Glutamatergic neuron (in vitro differentiated cells): ENCODE measurements around the gene TNNT3. TPM values are rescaled to one million over a fixed set of nuclear protein-coding genes. Genes with fewer than 3 reads are reported as not detected.

Source experiments
- DNase-seq: peaks from one replicate; pipeline ENCODE4 v3.0.0; 2022
- H3K27ac Mint-ChIP-seq: one replicate; pipeline ENCODE4 v1.8.0; 2020; ENCODE audit warnings: mild to moderate bottlenecking, mixed read lengths, inconsistent platforms; ENCODE audit not compliant: unreplicated experiment
- H3K27me3 Mint-ChIP-seq: one replicate; pipeline ENCODE4 v1.8.0; 2020; ENCODE audit warnings: mild to moderate bottlenecking, moderate library complexity, mixed read lengths, inconsistent platforms; ENCODE audit not compliant: unreplicated experiment
- H3K36me3 Mint-ChIP-seq: one replicate; pipeline ENCODE4 v1.8.0; 2020; ENCODE audit warnings: mild to moderate bottlenecking, mixed read lengths, inconsistent platforms; ENCODE audit not compliant: unreplicated experiment
- H3K4me1 Mint-ChIP-seq: one replicate; pipeline ENCODE4 v1.8.0; 2020; ENCODE audit warnings: mild to moderate bottlenecking, low read depth, mixed read lengths, inconsistent platforms; ENCODE audit not compliant: unreplicated experiment
- H3K4me3 Mint-ChIP-seq: one replicate; pipeline ENCODE4 v1.8.0; 2020; ENCODE audit warnings: mild to moderate bottlenecking, mixed read lengths, inconsistent platforms; ENCODE audit not compliant: unreplicated experiment
- H3K9me3 Mint-ChIP-seq: one replicate; pipeline ENCODE4 v1.8.0; 2020; ENCODE audit warnings: mild to moderate bottlenecking, moderate library complexity, mixed read lengths, inconsistent platforms; ENCODE audit not compliant: unreplicated experiment
- total RNA-seq: library from RNA; stranded (reverse); fragmentation: NEBNext Ultra II Directional; extraction: Animal tissue kit (Norgen Biotek cat#: 25700); gene quantifications from one replicate; pipeline ENCODE4 v1.2.1, GENCODE V29; 2021; ENCODE audit not compliant: unreplicated experiment
- TF ChIP-seq, protein P1 (sequence below): fragments of 200-600 bp; sonication (generic); IDR thresholded peaks from one replicate; pipeline ENCODE4 v1.5.0; 2021; ENCODE audit not compliant: partially characterized antibody, unreplicated experiment

Gene TNNT3
- total RNA-seq, 1 donor from 2014 or later: not detected

DNA sequence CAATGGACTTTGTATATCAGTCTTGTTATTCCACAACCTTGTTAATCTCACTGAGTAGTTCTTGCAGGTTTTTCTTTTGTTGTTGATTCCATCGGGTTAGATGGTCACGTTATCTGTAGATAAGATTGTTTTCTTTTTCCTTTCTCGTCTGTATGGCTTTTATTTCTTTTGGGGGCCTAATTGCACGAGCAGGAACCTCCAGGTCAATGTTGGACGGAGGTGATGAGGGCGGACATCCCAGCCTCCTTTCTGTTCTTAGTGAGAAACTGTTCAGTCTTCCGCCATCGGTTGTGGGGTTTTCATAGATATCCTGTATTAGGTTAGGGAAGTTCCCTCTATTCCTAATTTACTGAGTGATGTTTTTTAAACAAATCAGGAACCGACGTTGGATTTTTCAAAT lies 23.0 kb upstream of the TNNT3 start:
- H3K9me3 Mint-ChIP-seq: peaks cover 3% of the 10 kb centered on the region
- no peaks in the 10 kb centered on the region for H3K4me1 Mint-ChIP-seq
- TF ChIP-seq, protein P1, sequence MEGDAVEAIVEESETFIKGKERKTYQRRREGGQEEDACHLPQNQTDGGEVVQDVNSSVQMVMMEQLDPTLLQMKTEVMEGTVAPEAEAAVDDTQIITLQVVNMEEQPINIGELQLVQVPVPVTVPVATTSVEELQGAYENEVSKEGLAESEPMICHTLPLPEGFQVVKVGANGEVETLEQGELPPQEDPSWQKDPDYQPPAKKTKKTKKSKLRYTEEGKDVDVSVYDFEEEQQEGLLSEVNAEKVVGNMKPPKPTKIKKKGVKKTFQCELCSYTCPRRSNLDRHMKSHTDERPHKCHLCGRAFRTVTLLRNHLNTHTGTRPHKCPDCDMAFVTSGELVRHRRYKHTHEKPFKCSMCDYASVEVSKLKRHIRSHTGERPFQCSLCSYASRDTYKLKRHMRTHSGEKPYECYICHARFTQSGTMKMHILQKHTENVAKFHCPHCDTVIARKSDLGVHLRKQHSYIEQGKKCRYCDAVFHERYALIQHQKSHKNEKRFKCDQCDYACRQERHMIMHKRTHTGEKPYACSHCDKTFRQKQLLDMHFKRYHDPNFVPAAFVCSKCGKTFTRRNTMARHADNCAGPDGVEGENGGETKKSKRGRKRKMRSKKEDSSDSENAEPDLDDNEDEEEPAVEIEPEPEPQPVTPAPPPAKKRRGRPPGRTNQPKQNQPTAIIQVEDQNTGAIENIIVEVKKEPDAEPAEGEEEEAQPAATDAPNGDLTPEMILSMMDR: no peak
- H3K27ac Mint-ChIP-seq: no peak overlapping the region
- H3K36me3 Mint-ChIP-seq: no peaks in the 10 kb centered on the region
- no peak for DNase-seq
- H3K4me3 Mint-ChIP-seq: no peak overlapping the region
- H3K27me3 Mint-ChIP-seq: no peaks in the 10 kb centered on the region

- Mint-ChIP-seq H3K27me3 (no peaks in the 10 kb centered on the region), H3K4me1 (no peaks in the 10 kb centered on the region), H3K36me3 (no peaks in the 10 kb centered on the region), H3K9me3 (peaks cover 3% of the 10 kb centered on the region), H3K27ac (no peak overlapping the region), H3K4me3 (no peak overlapping the region)
- TF ChIP-seq, protein P1: no peak
- DNase-seq: no peak
These were observed 22.6 kb upstream of the TNNT3 start for GRCh38 chr11:1896923-1897322.

- H3K27ac Mint-ChIP-seq: no peak overlapping the region
- TF ChIP-seq, protein P1: no peak
- no peaks in the 10 kb centered on the region for H3K4me1 Mint-ChIP-seq
- H3K36me3 Mint-ChIP-seq: no peaks in the 10 kb centered on the region
- H3K9me3 Mint-ChIP-seq: peaks cover 3% of the 10 kb centered on the region
- H3K4me3 Mint-ChIP-seq: no peak overlapping the region
- DNase-seq: no peak
- no peaks in the 10 kb centered on the region for H3K27me3 Mint-ChIP-seq
These were observed 20.4 kb upstream of the TNNT3 start for GRCh38 chr11:1899090-1899489.

GRCh38 chr11:1899686-1900085 lies 19.8 kb upstream of the TNNT3 start:
- TF ChIP-seq, protein P1: no peak
- DNase-seq: no peak
- H3K9me3 Mint-ChIP-seq: peaks cover 2% of the 10 kb centered on the region
- no peak overlapping the region for H3K4me3 Mint-ChIP-seq
- H3K36me3 Mint-ChIP-seq: no peaks in the 10 kb centered on the region
- no peaks in the 10 kb centered on the region for H3K27me3 Mint-ChIP-seq
- no peaks in the 10 kb centered on the region for H3K4me1 Mint-ChIP-seq
- H3K27ac Mint-ChIP-seq: no peak overlapping the region

DNA sequence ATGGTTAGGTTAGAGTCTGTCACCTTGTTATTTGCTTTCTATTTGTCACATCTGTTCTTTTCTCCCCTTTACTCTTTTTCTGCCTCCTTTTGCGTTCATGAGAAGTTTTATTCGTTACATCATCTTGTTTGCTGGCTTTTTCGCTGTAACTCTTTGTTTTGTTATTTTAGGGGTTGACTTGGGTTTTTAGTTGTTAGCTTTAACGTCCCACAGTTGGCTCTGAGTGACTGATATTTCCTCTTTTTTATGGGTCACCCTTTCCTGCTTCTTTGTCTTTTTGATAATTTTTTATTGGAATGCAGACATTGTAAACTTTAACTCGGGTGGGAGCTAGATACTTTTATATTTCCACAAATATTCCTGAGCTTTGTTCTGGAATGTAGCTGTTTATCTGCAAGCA lies 13.3 kb upstream of the TNNT3 start:
- DNase-seq: no peak
- H3K9me3 Mint-ChIP-seq: peaks cover 2% of the 10 kb centered on the region
- H3K4me1 Mint-ChIP-seq: peaks cover 3% of the 10 kb centered on the region
- no peak overlapping the region for H3K4me3 Mint-ChIP-seq
- no peaks in the 10 kb centered on the region for H3K27me3 Mint-ChIP-seq
- H3K27ac Mint-ChIP-seq: no peak overlapping the region
- no peaks in the 10 kb centered on the region for H3K36me3 Mint-ChIP-seq
- TF ChIP-seq, protein P1: no peak
